AG09319 (cell line): ENCODE results near the gene HCN1.

ENCODE experiments used
- DNase-seq: peaks from one replicate; pipeline ENCODE4 v3.0.0-alpha.2; 2010; ENCODE audit warnings: low read depth; ENCODE audit errors: extremely low read depth
- TF ChIP-seq, protein P1 (sequence below): IDR thresholded peaks from 2 replicates; pipeline ENCODE4 v1.5.1; 2011; ENCODE audit warnings: low read depth, mild to moderate bottlenecking, inconsistent platforms, low read length, moderate library complexity

HCN1 gene

DNA sequence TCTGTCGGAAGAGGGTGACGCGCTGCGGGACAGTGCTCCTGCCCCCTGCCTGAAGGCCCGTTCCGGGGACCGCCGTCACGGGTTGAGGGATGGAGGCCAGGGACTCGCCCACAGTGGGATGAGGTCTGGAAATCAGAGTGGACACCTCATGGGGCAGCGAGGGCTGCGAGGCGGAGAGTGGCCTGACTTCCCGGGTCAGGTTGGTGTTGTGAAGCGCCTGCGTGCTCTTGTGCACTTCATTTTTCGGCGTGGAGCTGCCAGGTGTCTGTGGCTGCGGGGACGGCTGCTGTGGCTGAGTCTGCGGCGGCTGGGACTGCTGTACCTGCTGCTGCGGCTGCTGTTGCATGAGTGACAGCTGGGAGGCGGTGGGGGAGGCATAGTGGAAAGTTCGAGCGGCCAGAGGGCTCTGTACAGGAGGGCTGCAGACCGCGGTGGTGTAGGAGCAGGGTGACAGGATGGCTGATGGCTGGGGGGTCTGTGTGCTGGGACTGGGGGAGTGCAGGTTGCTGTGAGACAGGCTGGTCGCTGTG lies 434.1 kb downstream of the HCN1 start:
- TF ChIP-seq, protein P1, sequence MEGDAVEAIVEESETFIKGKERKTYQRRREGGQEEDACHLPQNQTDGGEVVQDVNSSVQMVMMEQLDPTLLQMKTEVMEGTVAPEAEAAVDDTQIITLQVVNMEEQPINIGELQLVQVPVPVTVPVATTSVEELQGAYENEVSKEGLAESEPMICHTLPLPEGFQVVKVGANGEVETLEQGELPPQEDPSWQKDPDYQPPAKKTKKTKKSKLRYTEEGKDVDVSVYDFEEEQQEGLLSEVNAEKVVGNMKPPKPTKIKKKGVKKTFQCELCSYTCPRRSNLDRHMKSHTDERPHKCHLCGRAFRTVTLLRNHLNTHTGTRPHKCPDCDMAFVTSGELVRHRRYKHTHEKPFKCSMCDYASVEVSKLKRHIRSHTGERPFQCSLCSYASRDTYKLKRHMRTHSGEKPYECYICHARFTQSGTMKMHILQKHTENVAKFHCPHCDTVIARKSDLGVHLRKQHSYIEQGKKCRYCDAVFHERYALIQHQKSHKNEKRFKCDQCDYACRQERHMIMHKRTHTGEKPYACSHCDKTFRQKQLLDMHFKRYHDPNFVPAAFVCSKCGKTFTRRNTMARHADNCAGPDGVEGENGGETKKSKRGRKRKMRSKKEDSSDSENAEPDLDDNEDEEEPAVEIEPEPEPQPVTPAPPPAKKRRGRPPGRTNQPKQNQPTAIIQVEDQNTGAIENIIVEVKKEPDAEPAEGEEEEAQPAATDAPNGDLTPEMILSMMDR, result no peak
- DNase-seq, result no peak

DNA sequence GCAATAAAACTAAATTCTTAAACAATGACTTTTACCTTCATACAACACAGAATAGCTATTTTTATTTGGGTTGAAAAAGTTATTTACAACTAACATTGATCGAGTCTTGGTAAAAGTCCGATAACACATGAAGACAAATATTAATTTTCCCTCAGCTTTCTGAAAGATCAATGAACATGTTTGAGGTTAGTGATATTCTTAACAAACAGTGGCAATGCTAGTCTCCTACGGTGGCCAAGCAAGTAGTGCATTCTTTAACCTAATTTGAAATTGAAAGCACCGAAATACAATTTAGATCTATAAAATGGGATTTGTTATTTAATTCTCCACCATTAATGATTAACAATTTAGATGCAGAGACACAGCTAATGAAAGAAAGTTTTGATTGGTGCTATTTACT lies 435.1 kb downstream of the HCN1 start:
- no peak for DNase-seq
- TF ChIP-seq, protein P1, result no peak

DNA sequence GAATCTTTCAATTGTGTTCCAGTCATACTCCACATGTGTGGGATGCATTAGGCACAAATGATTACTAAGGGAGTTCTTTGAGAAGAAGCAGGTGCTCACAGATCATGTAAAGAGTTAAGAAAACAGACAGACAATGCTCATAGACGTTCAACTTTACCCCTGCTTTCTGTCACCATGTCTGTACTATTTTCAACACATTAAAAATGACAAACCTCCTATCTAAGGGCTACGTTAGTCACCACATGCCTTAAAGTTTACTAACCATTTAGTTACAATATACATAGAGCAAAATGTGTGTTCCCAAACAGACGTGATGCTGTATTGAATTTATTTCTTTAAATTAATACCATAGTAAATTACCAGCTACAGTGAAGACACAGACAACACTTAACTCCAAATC lies 435.9 kb downstream of the HCN1 start:
- TF ChIP-seq, protein P1, result no peak
- DNase-seq, result no peak

DNA sequence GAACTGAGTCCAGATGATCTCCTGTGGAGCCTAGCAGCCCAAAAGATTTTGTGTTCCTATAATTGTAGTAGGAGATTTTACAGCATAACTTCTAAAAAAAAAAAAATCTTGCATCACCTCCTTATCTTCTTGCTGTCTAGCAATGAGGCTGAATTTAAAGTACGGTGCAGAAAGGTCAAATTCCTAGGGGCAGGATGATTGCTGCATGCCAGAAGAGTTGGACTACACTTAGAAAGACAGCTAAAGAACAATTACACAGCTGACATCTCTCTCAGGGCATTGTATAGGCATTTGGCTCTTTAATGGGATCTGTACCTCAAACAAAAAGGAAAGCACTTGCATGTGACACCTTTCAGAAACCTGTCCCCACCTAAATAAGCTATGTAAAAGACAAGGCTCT lies 443.2 kb downstream of the HCN1 start:
- TF ChIP-seq, protein P1, result no peak
- DNase-seq, result no peak

DNA sequence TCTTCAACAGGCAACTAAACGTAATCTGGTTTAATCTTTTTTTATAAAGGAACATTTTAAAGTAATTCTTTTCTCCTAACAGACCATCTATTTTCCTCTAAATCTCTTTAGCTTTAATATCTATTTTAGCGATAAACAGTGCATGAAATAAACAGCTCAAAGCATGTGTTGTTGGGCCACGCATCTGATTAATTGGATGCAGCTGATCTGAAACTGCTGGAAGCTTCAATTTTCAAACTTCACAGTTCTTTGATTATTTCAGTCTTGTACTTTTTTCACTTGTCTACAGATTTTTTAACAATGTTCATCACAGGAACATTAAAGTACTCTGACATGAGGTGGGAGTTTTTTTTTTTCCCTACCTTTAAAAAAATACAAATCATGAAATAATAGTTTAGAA lies 443.6 kb downstream of the HCN1 start:
- TF ChIP-seq, protein P1, result no peak
- no peak for DNase-seq

DNA sequence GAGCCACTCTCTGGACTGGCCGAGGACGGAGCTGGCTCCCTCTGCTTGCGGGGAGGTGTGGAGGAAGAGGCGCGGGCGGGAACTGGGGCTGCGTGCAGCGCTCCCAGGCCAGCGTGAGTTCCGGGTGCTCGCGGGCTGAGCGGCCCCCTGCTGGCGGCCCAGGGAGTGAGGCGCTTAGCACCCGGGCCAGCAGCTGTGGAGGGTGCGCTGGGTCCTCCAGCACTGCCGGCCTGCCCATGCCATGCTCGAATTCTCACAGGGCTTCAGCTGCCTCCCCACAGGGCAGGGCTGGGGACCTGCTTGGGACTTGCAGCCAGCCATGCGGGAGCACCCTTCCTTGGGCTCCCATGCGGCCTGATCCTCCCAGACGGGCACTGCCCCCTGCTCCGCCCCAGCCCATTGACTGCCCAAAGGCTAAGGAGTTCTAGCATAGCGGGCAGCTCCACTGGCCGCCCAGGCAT lies 470.6 kb downstream of the HCN1 start:
- TF ChIP-seq, protein P1, result no peak
- DNase-seq, result no peak

DNA sequence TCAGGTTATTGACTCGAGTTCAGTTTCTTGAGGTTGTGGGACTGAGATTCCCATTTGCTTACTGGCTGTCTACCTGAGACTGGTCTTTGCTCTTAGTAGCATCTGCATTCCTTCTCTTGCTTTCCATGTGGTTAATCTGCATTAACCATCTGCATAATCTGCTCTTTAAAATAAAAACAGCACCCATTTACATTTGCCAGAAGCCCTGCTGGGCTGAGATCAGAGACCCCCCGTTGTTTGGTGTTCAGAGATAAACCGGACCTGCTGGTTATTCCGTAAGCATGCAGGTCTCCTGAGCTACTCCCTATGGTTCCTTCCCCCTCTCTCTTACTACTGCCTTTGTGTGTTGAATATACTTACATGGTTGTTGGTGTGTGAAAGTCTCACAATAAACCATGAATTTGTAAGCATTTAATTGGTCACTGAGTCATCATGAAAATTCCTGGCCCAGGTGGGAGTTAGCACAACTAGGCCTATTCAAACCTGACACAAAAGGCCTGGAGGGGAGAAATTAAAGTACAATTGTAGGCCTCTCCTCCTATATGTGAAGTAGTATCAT lies 490.7 kb downstream of the HCN1 start:
- DNase-seq, result no peak

More for the DNA sequence above, 490.7 kb downstream of the HCN1 start:
- TF ChIP-seq, protein P1, result no peak
